H1 (cell line): ENCODE measurements around the gene ZACN. TPM values are rescaled to one million over a fixed set of nuclear protein-coding genes. Genes with fewer than 3 reads are reported as not detected.
A peak's percentile ranks its signal among the peaks of the same experiment; 100 is the strongest.

ENCODE experiments used
- CTCF ChIA-PET: fragments of 300-600 bp; sonication (Branson Sonifier 250); formaldehyde crosslinking; loops from one replicate; lab custom pipeline; 2021; ENCODE audit not compliant: partially characterized antibody; lab: Charles Lee
- POLR2A ChIA-PET: fragments of 300-600 bp; sonication (Branson Sonifier 250); formaldehyde crosslinking; loops from one replicate; lab custom pipeline; 2021; ENCODE audit warnings: inconsistent platforms; ENCODE audit not compliant: partially characterized antibody; lab: Charles Lee
- DNase-seq, 2 experiments: peaks; one replicate each; pipeline versions ENCODE4 v3.0.0 to v3.0.0-alpha.2; 2010 to 2022; ENCODE audit warnings: low spot score in 2 of 2, low read depth in 1 of 2, mixed read lengths in 1 of 2
- FAIRE-seq: peaks from 2 replicates; lab custom pipeline; 2011; peaks lifted over from hg19 to GRCh38; lab: Jason Lieb, UNC
- H2AFZ ChIP-seq: 2 replicates; pipeline ENCODE4 v1.8.1; 2012; ENCODE audit warnings: low read length, inconsistent platforms
- H2AK5ac ChIP-seq: 2 replicates; pipeline ENCODE4 v1.6.1; 2013; ENCODE audit warnings: low read depth, low read length
- H2BK120ac ChIP-seq: replicated peaks from 2 replicates; pipeline ENCODE3; 2013; ENCODE audit warnings: low read depth, low read length, inconsistent platforms
- H2BK12ac ChIP-seq: 2 replicates; pipeline ENCODE4 v1.6.1; 2013; ENCODE audit warnings: low read depth, low read length
- H2BK15ac ChIP-seq: 2 replicates; pipeline ENCODE4 v1.6.1; 2013; ENCODE audit warnings: low read length
- H2BK20ac ChIP-seq: 2 replicates; pipeline ENCODE4 v1.6.1; 2013; ENCODE audit warnings: low read length
- H2BK5ac ChIP-seq: 2 replicates; pipeline ENCODE4 v1.6.1; 2013; ENCODE audit warnings: low read depth, low read length
- H3K14ac ChIP-seq: 2 replicates; pipeline ENCODE4 v1.6.1; 2013; ENCODE audit warnings: inconsistent platforms; ENCODE audit not compliant: insufficient read length
- H3K18ac ChIP-seq: 2 replicates; pipeline ENCODE4 v1.6.1; 2013; ENCODE audit warnings: low read length; ENCODE audit errors: extremely low read depth
- H3K23ac ChIP-seq: 2 replicates; pipeline ENCODE4 v1.6.1; 2013; ENCODE audit warnings: inconsistent platforms; ENCODE audit not compliant: insufficient read length
- H3K23me2 ChIP-seq: 2 replicates; pipeline ENCODE4 v1.6.1; 2013; ENCODE audit warnings: low read depth, low read length
- H3K27ac ChIP-seq: 2 replicates; pipeline ENCODE4 v1.6.1; 2011; ENCODE audit warnings: low read depth, low read length, inconsistent platforms
- H3K27me3 ChIP-seq, 4 experiments: replicated peaks in 1 of 4; 1 replicate in 1 of 4; 2 replicates in 3 of 4; pipeline versions ENCODE4 v1.6.1 to v1.8.1; 2011 to 2013; ENCODE audit warnings: low read length in 3 of 4, mild to moderate bottlenecking in 3 of 4, inconsistent platforms in 2 of 4, mixed read lengths in 2 of 4, moderate library complexity in 1 of 4; ENCODE audit not compliant: control insufficient read depth in 3 of 4, insufficient read depth in 3 of 4; ENCODE audit errors: extremely low read depth in 1 of 4
- H3K36me3 ChIP-seq, 4 experiments: 2 replicates each; pipeline versions ENCODE4 v1.6.1 to v1.8.1; 2011 to 2013; ENCODE audit warnings: mild to moderate bottlenecking in 4 of 4, low read length in 3 of 4, moderate library complexity in 2 of 4, control low read depth in 1 of 4, inconsistent platforms in 1 of 4; ENCODE audit not compliant: insufficient read depth in 4 of 4, control insufficient read depth in 2 of 4
- H3K4ac ChIP-seq: replicated peaks from 2 replicates; pipeline ENCODE3; 2013; ENCODE audit warnings: low read length, low read depth, mixed read lengths, inconsistent platforms; ENCODE audit not compliant: insufficient read length
- H3K4me1 ChIP-seq, 4 experiments: replicated peaks in 1 of 4; 1 replicate in 1 of 4; 2 replicates in 3 of 4; pipeline versions ENCODE4 v1.6.1 to v1.8.1; 2011 to 2013; ENCODE audit warnings: low read length in 3 of 4, inconsistent platforms in 2 of 4, mixed read lengths in 1 of 4; ENCODE audit not compliant: insufficient read depth in 4 of 4, control insufficient read depth in 3 of 4
- H3K4me2 ChIP-seq, 2 experiments: 2 replicates each; pipeline versions ENCODE4 v1.6.1 to v1.8.1; 2011 to 2013; ENCODE audit warnings: low read depth in 2 of 2, low read length in 2 of 2, control low read depth in 1 of 2, inconsistent platforms in 1 of 2, mild to moderate bottlenecking in 1 of 2; ENCODE audit not compliant: insufficient read depth in 1 of 2
- H3K4me3 ChIP-seq, 4 experiments: fragments of 200-600, 300-600 bp in 1 of 4; sonication (generic), shearing (Covaris generic), sonication (Bioruptor Twin) in 1 of 4; 2 replicates each; pipeline versions ENCODE4 v1.5.1 to v1.8.1; 2011 to 2016; ENCODE audit warnings: low read length in 4 of 4, low read depth in 3 of 4, control low read depth in 2 of 4, inconsistent platforms in 2 of 4, mild to moderate bottlenecking in 2 of 4, mixed read lengths in 1 of 4, moderate library complexity in 1 of 4; ENCODE audit not compliant: insufficient read depth in 2 of 4; ENCODE audit errors: extremely low read depth in 1 of 4
- H3K56ac ChIP-seq: replicated peaks from 2 replicates; pipeline ENCODE3; 2013; ENCODE audit warnings: low read depth, mild to moderate bottlenecking, mixed read lengths, low read length, inconsistent platforms; ENCODE audit not compliant: insufficient read length
- H3K79me1 ChIP-seq: 2 replicates; pipeline ENCODE4 v1.6.1; 2013; ENCODE audit warnings: low read depth, low read length, control low read depth
- H3K79me2 ChIP-seq, 2 experiments: 2 replicates each; pipeline versions ENCODE4 v1.6.1 to v1.8.1; 2012 to 2013; ENCODE audit warnings: low read length in 2 of 2, mild to moderate bottlenecking in 2 of 2, inconsistent platforms in 1 of 2; ENCODE audit not compliant: insufficient read depth in 2 of 2, control insufficient read depth in 1 of 2
- H3K9ac ChIP-seq, 4 experiments: replicated peaks in 1 of 4; 1 replicate in 1 of 4; 2 replicates in 3 of 4; pipeline versions ENCODE4 v1.6.1 to v1.8.1; 2011 to 2013; ENCODE audit warnings: low read depth in 3 of 4, low read length in 3 of 4, control low read depth in 2 of 4, mild to moderate bottlenecking in 2 of 4, moderate library complexity in 2 of 4, inconsistent platforms in 1 of 4; ENCODE audit errors: extremely low read depth in 1 of 4
- H3K9me3 ChIP-seq, 2 experiments: 2 replicates each; pipeline versions ENCODE4 v1.6.1 to v1.8.1; 2012 to 2013; ENCODE audit warnings: mild to moderate bottlenecking in 2 of 2, moderate library complexity in 2 of 2, control low read depth in 1 of 2, inconsistent platforms in 1 of 2, low read depth in 1 of 2, low read length in 1 of 2, mixed read lengths in 1 of 2; ENCODE audit not compliant: insufficient read depth in 2 of 2
- H4K20me1 ChIP-seq, 2 experiments: replicated peaks in 1 of 2; 2 replicates each; pipeline versions ENCODE3 to v1.8.1; 2011 to 2013; ENCODE audit warnings: inconsistent platforms in 2 of 2, low read length in 2 of 2, mild to moderate bottlenecking in 1 of 2; ENCODE audit not compliant: insufficient read depth in 2 of 2, control insufficient read depth in 1 of 2
- H4K5ac ChIP-seq: 2 replicates; pipeline ENCODE4 v1.6.1; 2013; ENCODE audit warnings: low read length, low read depth, mixed read lengths, inconsistent platforms; ENCODE audit not compliant: insufficient read length
- H4K8ac ChIP-seq: 2 replicates; pipeline ENCODE4 v1.8.0; 2013; ENCODE audit warnings: mild to moderate bottlenecking, moderate library complexity, low read length, inconsistent platforms; ENCODE audit not compliant: insufficient read depth; ENCODE audit errors: extremely low read depth
- H4K91ac ChIP-seq: replicated peaks from 2 replicates; pipeline ENCODE3; 2013; ENCODE audit warnings: low read length, mixed read lengths, inconsistent platforms; ENCODE audit not compliant: insufficient read length
- MAFK ChIP-seq: IDR thresholded peaks from 2 replicates; pipeline ENCODE4 v1.6.1; 2012; ENCODE audit warnings: low read depth, mild to moderate bottlenecking, improper control_type of control experiment, low read length
- SIN3A ChIP-seq, 2 experiments: IDR thresholded peaks in 1 of 2; conservative IDR thresholded peaks in 1 of 2; 2 replicates each; pipeline ENCODE4 v1.6.1; 2011 to 2012; ENCODE audit warnings: low read length in 2 of 2, improper control_type of control experiment in 1 of 2, low read depth in 1 of 2, mild to moderate bottlenecking in 1 of 2
- TAF1 ChIP-seq: IDR thresholded peaks from 2 replicates; pipeline ENCODE4 v1.6.1; 2011; ENCODE audit warnings: mild to moderate bottlenecking, low read depth, low read length
- TEAD4 ChIP-seq: IDR thresholded peaks from 2 replicates; pipeline ENCODE4 v1.6.1; 2012; ENCODE audit warnings: low read depth, low read length, inconsistent platforms, mixed read lengths
- WGBS, 2 experiments: shearing (Covaris generic) in 1 of 2; methylation state at CpG; one replicate each; pipeline versions ENCODE4 v1.1.6 to v1.1.7; 2013 to 2015; ENCODE audit warnings: low lambda C conversion rate in 2 of 2, mixed read lengths in 2 of 2, inconsistent platforms in 1 of 2, low coverage in 1 of 2, missing lambda C conversion rate in 1 of 2; ENCODE audit not compliant: insufficient replicate concordance in 2 of 2, insufficient coverage in 1 of 2, insufficient read length in 1 of 2; ENCODE audit errors: extremely low coverage in 1 of 2, missing lambda C conversion rate in 1 of 2; 5-methylcytosine and 5-hydroxymethylcytosine counted together
- polyA plus RNA-seq, 7 experiments: library from polyadenylated mRNA; depleted of rRNA in 3 of 7; stranded (reverse) in 5 of 7; unstranded in 2 of 7; fragments of >200 nt in 5 of 7; fragments of 200-250 nt in 2 of 7; gene quantifications; 1 replicate in 5 of 7; 2 replicates in 1 of 7; 4 replicates in 1 of 7; pipeline versions ENCODE4 v1.2.1 to v1.2.3, GENCODE V29; 2011 to 2013; ENCODE audit warnings: missing spikeins in 2 of 7, mixed read lengths in 2 of 7
- total RNA-seq: library from RNA; stranded (reverse); fragmentation: NEBNext Ultra II Directional; extraction: Animal tissue kit (Norgen Biotek cat#: 25700); gene quantifications from 2 replicates; pipeline ENCODE4 v1.2.1, GENCODE V29; 2021

ZACN gene
- total and polyA plus RNA-seq, 2 of the 8 experiments (the other 6 are each of a cell fraction or from before 2014, with no cell fraction given): 0.26 TPM; not detected in 1

DNA sequence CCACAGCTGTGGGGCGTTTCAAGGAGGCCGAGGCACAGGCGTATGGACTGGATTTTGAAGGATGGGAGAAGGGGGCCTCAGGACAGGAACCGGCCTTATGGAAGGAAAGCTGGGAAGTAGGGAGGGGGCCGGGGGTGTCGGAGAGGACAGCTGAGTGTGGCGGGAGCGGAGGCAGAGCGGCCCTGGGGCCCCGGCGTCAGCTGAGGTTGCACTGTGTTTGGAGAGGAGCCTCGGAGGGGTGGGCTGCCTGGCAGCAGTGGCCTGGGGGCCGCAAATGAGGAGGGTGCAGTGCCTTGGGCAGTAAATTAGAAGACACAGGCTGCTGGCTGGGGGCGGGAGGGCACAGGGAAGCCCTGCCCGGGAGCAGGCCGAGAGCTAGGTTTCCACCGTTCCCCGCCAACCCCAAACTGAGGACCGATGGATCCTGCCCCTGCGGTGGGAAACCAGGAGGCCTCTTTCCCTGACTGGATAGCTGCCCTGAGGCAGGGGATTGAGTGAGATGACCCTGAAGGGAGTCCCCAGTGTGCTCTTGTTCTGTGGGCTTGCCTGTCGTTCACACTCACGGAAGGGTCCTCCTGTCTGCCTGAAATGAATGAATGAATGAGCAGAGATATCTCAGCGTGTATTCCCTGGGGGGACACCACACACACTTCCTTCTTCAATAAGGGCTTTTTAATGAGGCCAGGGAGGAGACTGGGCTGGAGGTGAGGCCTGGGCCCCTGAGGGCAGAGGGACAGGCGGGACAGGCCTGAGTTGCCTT is 43.6 kb downstream of the ZACN start:
- no peak overlapping the region for H3K27ac ChIP-seq
- H2AK5ac ChIP-seq: no peak overlapping the region
- no peak overlapping the region for H3K14ac ChIP-seq
- H3K4ac ChIP-seq: peak overlapping the region; percentile 3
- H3K4me3 ChIP-seq: peak overlapping the region in 1 of 4 experiments; percentile 48; a peak in 2 of 8 replicates
- H3K9ac ChIP-seq: no peak overlapping the region
- no peak overlapping the region for H4K5ac ChIP-seq
- CTCF ChIA-PET: interaction anchor here (0.7 to 41.5 kb wide), 19 partner anchors 11 to 243 kb away, joined by 3 to 778 read pairs (median 5); partner anchors contain the start of gene FOXJ1
- H3K79me2 ChIP-seq: no peaks in the 10 kb centered on the region
- no peak overlapping the region for H2AFZ ChIP-seq
- H2BK5ac ChIP-seq: peak overlapping the region; percentile 44; the same call in 1 of the 2 replicates
- H3K23ac ChIP-seq: no peak overlapping the region
- peaks cover 2% of the 10 kb centered on the region; the same call in 1 of the 2 replicates for H3K23me2 ChIP-seq
- no peaks in the 10 kb centered on the region for H3K36me3 ChIP-seq
- H3K9me3 ChIP-seq: no peaks in the 10 kb centered on the region
- H4K8ac ChIP-seq: peak overlapping the region; percentile 84; the same call in 1 of the 2 replicates
- peak overlapping the region in 1 of 2 experiments; percentile 5; a peak in 1 of 4 replicates for H3K4me2 ChIP-seq
- H2BK12ac ChIP-seq: peak overlapping the region; percentile 68
- DNase-seq (no peak), FAIRE-seq (no peak)
- no peaks in the 10 kb centered on the region for H3K79me1 ChIP-seq
- H2BK15ac ChIP-seq: no peak overlapping the region
- peak overlapping the region; percentile 34 for H3K18ac ChIP-seq
- no peak overlapping the region for H3K56ac ChIP-seq
- 81% methylated on average over 24 of the region's 24 CpGs; no CpG with 5 or more reads in 1 of the 2 experiments for WGBS, 2 experiments
- peaks cover 7 to 32% (median 19%) of the 10 kb centered on the region in 4 experiments for H3K4me1 ChIP-seq
- H2BK20ac ChIP-seq: peak overlapping the region; percentile 89; the same call in 1 of the 2 replicates
- H3K27me3 ChIP-seq: peaks cover 0 to 13% (median 7%) of the 10 kb centered on the region in 4 experiments; a peak in 4 of 7 replicates
- no peak overlapping the region for H2BK120ac ChIP-seq
- no peaks in the 10 kb centered on the region for H4K20me1 ChIP-seq
- TF ChIP-seq TEAD4 (no peak), MAFK (no peak), TAF1 (no peak), SIN3A (conservative IDR thresholded peaks at IDR 0.05 in 1 of 2, IDR thresholded peaks at IDR 0.05 in 1 of 2; ENCODE audit: low read depth in 1 of 2, low read length in 2 of 2) (no peak)
- peak overlapping the region; percentile 89 for H4K91ac ChIP-seq
- POLR2A ChIA-PET: interaction anchor here (0.7 to 5.4 kb wide), 10 partner anchors 12 to 1489 kb away, joined by 3 to 70 read pairs (median 4); partner anchors contain the start of gene FOXJ1
